Left ventricle myocardium inferior (tissue), 1 donor: Measurements from ENCODE around the gene CHCHD6. TPM values are rescaled to one million over a fixed set of nuclear protein-coding genes. Genes with fewer than 3 reads are reported as not detected.

ENCODE experiments used
- DNase-seq: peaks from one replicate; pipeline ENCODE4 v3.0.0-alpha.2; 2020
- H3K27ac ChIP-seq: fragments of 200-600 bp; replicated peaks from 2 replicates; pipeline ENCODE4 v1.8.0; 2021
- H3K27me3 ChIP-seq: fragments of 200-600 bp; 2 replicates; pipeline ENCODE4 v1.8.0; 2021; ENCODE audit warnings: low read depth
- H3K36me3 ChIP-seq: fragments of 200-600 bp; 2 replicates; pipeline ENCODE4 v1.8.0; 2021
- H3K4me1 ChIP-seq: fragments of 200-600 bp; 2 replicates; pipeline ENCODE4 v1.8.0; 2021
- H3K4me3 ChIP-seq: fragments of 200-600 bp; 2 replicates; pipeline ENCODE4 v1.8.0; 2021; ENCODE audit warnings: mild to moderate bottlenecking, moderate library complexity
- H3K9me3 ChIP-seq: fragments of 200-600 bp; replicated peaks from 2 replicates; pipeline ENCODE4 v1.8.0; 2021
- CTCF ChIP-seq: fragments of 200-600 bp; IDR thresholded peaks from 2 replicates; pipeline ENCODE4 v1.8.0; 2021; ENCODE audit warnings: antibody characterized with exemption, mild to moderate bottlenecking, borderline replicate concordance
- intact Hi-C: fragments of 100-400 bp; cut with micrococcal nuclease; formaldehyde crosslinking; loops from one replicate; pipeline ENCODE4 v1.11.0; 2022
- total RNA-seq: library from RNA; stranded (reverse); fragmentation: NEBNext Ultra II Directional; extraction: Animal tissue kit (Norgen Biotek cat#: 25700); gene quantifications from one replicate; pipeline ENCODE4 v1.2.1, GENCODE V29; 2021
- donor health status: DM: no; HTN: yes; CAD: no; lungs with severe emphysema.

The CHCHD6 gene
- total RNA-seq, 1 donor from 2014 or later = 10.1 TPM

- no peak for TF ChIP-seq CTCF
Measured at GRCh38 chr3:126984391-126985131, 280.5 kb downstream of the CHCHD6 start.

GRCh38 chr3:126985132-126985985, 281.3 kb downstream of the CHCHD6 start:
- intact Hi-C loops = no loop called here
- Histone ChIP-seq H3K4me1 (peaks cover 54% of the 10 kb centered on the region), H3K27ac (no peak overlapping the region), H3K27me3 (peaks cover 11% of the 10 kb centered on the region), H3K4me3 (peak overlapping the region; percentile 85), H3K9me3 (no peaks in the 10 kb centered on the region), H3K36me3 (peaks cover 19% of the 10 kb centered on the region)
- no peak for TF ChIP-seq CTCF
- DNase-seq = no peak

More at GRCh38 chr3:126984391-126985131, 280.5 kb downstream of the CHCHD6 start:
- no peak for DNase-seq
- Histone ChIP-seq H3K4me1 (peaks cover 48% of the 10 kb centered on the region), H3K4me3 (peak overlapping the region; percentile 85), H3K9me3 (no peaks in the 10 kb centered on the region), H3K36me3 (peaks cover 12% of the 10 kb centered on the region), H3K27ac (peak overlapping the region; percentile 55), H3K27me3 (peaks cover 13% of the 10 kb centered on the region)
- intact Hi-C loops = no loop called here

- Histone ChIP-seq H3K9me3 (no peaks in the 10 kb centered on the region), H3K4me1 (peaks cover 61% of the 10 kb centered on the region), H3K27ac (no peak overlapping the region), H3K4me3 (no peak overlapping the region), H3K27me3 (peaks cover 7% of the 10 kb centered on the region), H3K36me3 (peaks cover 22% of the 10 kb centered on the region)
- TF ChIP-seq CTCF = no peak
- intact Hi-C loops = no loop called here
- DNase-seq = no peak
Measured at GRCh38 chr3:126986001-126986400, 282.0 kb downstream of the CHCHD6 start.

GRCh38 chr3:126987129-126987528, 283.1 kb downstream of the CHCHD6 start:
- Histone ChIP-seq H3K4me3 (no peak overlapping the region), H3K4me1 (peaks cover 68% of the 10 kb centered on the region), H3K27me3 (peaks cover 7% of the 10 kb centered on the region), H3K27ac (no peak overlapping the region), H3K36me3 (peaks cover 22% of the 10 kb centered on the region), H3K9me3 (no peaks in the 10 kb centered on the region)
- DNase-seq = no peak
- no peak for TF ChIP-seq CTCF
- intact Hi-C loops = no loop called here

- DNase-seq = no peak
- H3K4me1 ChIP-seq = peaks cover 68% of the 10 kb centered on the region
- intact Hi-C loops = no loop called here
Measured at GRCh38 chr3:126987596-126987995, 283.6 kb downstream of the CHCHD6 start.

More at GRCh38 chr3:126987596-126987995, 283.6 kb downstream of the CHCHD6 start:
- Histone ChIP-seq H3K27me3 (peaks cover 7% of the 10 kb centered on the region), H3K9me3 (no peaks in the 10 kb centered on the region), H3K4me3 (no peak overlapping the region), H3K27ac (no peak overlapping the region), H3K36me3 (peaks cover 22% of the 10 kb centered on the region)
- TF ChIP-seq CTCF = no peak
